ENCODE data around the gene ZBTB16. TPM values are rescaled to one million over a fixed set of nuclear protein-coding genes. Genes with fewer than 3 reads are reported as not detected.

ZBTB16 gene
- total RNA-seq, 1 donor from 2014 or later, result 11.9 TPM

DNA sequence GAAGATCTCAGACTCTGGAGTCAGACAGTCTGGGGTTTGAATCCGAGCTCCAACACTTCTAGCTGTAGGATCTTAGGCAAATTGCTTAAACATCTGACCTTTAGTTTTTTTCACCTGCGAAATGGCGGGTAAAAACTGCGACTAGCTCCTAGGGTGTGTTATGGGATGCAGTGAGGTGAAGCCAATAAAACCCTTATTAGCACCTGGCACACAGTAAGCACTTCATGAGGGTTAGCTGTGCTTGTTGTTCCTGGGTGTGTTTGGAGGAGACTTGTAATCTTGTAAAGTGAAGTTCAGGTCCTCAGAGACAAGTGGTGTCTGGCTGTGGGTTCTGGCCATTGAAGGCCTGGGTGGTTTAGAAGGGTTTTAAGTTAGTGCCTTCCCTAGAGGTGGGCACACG is 68.9 kb downstream of the ZBTB16 start:
- H3K9me3 Mint-ChIP-seq, result no peaks in the 10 kb centered on the region
- H3K36me3 Mint-ChIP-seq, result no peaks in the 10 kb centered on the region
- TF ChIP-seq, protein P1, sequence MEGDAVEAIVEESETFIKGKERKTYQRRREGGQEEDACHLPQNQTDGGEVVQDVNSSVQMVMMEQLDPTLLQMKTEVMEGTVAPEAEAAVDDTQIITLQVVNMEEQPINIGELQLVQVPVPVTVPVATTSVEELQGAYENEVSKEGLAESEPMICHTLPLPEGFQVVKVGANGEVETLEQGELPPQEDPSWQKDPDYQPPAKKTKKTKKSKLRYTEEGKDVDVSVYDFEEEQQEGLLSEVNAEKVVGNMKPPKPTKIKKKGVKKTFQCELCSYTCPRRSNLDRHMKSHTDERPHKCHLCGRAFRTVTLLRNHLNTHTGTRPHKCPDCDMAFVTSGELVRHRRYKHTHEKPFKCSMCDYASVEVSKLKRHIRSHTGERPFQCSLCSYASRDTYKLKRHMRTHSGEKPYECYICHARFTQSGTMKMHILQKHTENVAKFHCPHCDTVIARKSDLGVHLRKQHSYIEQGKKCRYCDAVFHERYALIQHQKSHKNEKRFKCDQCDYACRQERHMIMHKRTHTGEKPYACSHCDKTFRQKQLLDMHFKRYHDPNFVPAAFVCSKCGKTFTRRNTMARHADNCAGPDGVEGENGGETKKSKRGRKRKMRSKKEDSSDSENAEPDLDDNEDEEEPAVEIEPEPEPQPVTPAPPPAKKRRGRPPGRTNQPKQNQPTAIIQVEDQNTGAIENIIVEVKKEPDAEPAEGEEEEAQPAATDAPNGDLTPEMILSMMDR (conservative IDR thresholded peaks at IDR 0.05), result no peak
- H3K27me3 Mint-ChIP-seq, result peaks cover 77% of the 10 kb centered on the region
- no peak overlapping the region for H3K27ac Mint-ChIP-seq
- DNase-seq (ENCODE audit: extremely low spot score, unreplicated experiment), result no peak
- H3K4me1 Mint-ChIP-seq (ENCODE audit: unreplicated experiment), result peaks cover 30% of the 10 kb centered on the region
- H3K4me3 Mint-ChIP-seq, result no peak overlapping the region

GRCh38 chr11:114129142-114129541 is 69.6 kb downstream of the ZBTB16 start:
- Mint-ChIP-seq H3K27ac (no peak overlapping the region), H3K36me3 (no peaks in the 10 kb centered on the region), H3K4me3 (no peak overlapping the region), H3K4me1 (ENCODE audit: unreplicated experiment) (peaks cover 32% of the 10 kb centered on the region), H3K9me3 (no peaks in the 10 kb centered on the region), H3K27me3 (peaks cover 74% of the 10 kb centered on the region)
- TF ChIP-seq, protein P1 (conservative IDR thresholded peaks at IDR 0.05), result no peak
- DNase-seq (ENCODE audit: extremely low spot score, unreplicated experiment), result no peak

- Mint-ChIP-seq H3K4me3 (no peak overlapping the region), H3K4me1 (ENCODE audit: unreplicated experiment) (peaks cover 33% of the 10 kb centered on the region), H3K27ac (no peak overlapping the region), H3K36me3 (no peaks in the 10 kb centered on the region), H3K9me3 (no peaks in the 10 kb centered on the region), H3K27me3 (peaks cover 77% of the 10 kb centered on the region)
- DNase-seq (ENCODE audit: extremely low spot score, unreplicated experiment), result no peak
- TF ChIP-seq, protein P1 (conservative IDR thresholded peaks at IDR 0.05), result no peak
These were observed 70.2 kb downstream of the ZBTB16 start for GRCh38 chr11:114129699-114130098.

- TF ChIP-seq, protein P1 (conservative IDR thresholded peaks at IDR 0.05), result no peak
- peaks cover 31% of the 10 kb centered on the region for H3K4me1 Mint-ChIP-seq (ENCODE audit: unreplicated experiment)
- H3K27ac Mint-ChIP-seq, result no peak overlapping the region
- H3K36me3 Mint-ChIP-seq, result no peaks in the 10 kb centered on the region
- no peak overlapping the region for H3K4me3 Mint-ChIP-seq
- H3K9me3 Mint-ChIP-seq, result no peaks in the 10 kb centered on the region
- no peak for DNase-seq (ENCODE audit: extremely low spot score, unreplicated experiment)
- peaks cover 77% of the 10 kb centered on the region for H3K27me3 Mint-ChIP-seq
These were observed 70.6 kb downstream of the ZBTB16 start for GRCh38 chr11:114130115-114130576.

DNA sequence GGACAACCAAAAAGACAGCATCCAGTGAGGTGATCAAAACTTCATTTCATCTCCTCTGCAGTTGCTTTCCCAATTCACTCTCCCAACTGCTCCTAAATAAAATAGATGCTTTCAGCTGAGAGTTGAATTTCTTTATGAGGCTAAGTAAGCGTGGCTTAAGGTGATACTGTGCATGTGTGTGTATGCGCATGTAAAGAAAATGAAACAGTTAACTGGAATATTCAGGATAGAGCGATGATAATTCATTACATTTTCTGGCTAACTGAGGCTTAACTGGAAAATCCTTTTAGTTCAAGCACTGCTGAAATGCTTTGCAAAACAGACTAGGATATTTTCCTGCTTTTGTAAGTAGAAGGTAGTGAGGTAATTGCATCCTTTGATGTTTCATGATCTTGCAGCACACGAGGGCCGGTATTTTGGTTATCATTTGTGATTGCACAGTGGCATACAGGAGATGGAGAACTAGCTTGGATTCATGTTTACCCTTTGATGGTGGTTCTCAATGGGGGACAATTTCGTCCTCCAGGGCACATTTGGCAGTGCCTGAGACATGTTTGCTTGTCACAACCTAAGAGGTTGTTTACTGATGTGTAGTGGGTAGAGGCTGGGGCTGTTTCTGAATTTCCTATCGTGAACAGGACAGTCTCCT is 71.2 kb downstream of the ZBTB16 start:
- Mint-ChIP-seq H3K9me3 (no peaks in the 10 kb centered on the region), H3K27me3 (peaks cover 78% of the 10 kb centered on the region), H3K4me3 (no peak overlapping the region), H3K4me1 (ENCODE audit: unreplicated experiment) (peaks cover 35% of the 10 kb centered on the region), H3K36me3 (no peaks in the 10 kb centered on the region), H3K27ac (no peak overlapping the region)
- DNase-seq (ENCODE audit: extremely low spot score, unreplicated experiment), result no peak
- TF ChIP-seq, protein P1 (conservative IDR thresholded peaks at IDR 0.05), result no peak

Measured in type B pancreatic cell (in vitro differentiated cells).